Uterus (tissue), 4 donors: ENCODE results near the gene FERD3L. TPM values are rescaled to one million over a fixed set of nuclear protein-coding genes. Genes with fewer than 3 reads are reported as not detected.

Source experiments
- DNase-seq, 2 donors: peaks; one replicate each; pipeline ENCODE4 v3.0.0-alpha.2; 2019 to 2020
- H3K27ac ChIP-seq, 2 donors: fragments of 200-600 bp; sonication (generic); 1 replicate in 1 of 2; 2 replicates in 1 of 2; pipeline ENCODE4 v1.5.1; 2016 to 2018
- H3K27me3 ChIP-seq, 2 donors: fragments of 200-600 bp; sonication (generic); one replicate each; pipeline ENCODE4 v1.5.1; 2018 to 2019; ENCODE audit warnings: control low read depth in 1 of 2
- H3K36me3 ChIP-seq, 2 donors: fragments of 200-600 bp; sonication (generic); one replicate each; pipeline ENCODE4 v1.5.1; 2019; ENCODE audit warnings: control low read depth in 1 of 2
- H3K4me1 ChIP-seq, 2 donors: fragments of 200-600 bp; sonication (generic); one replicate each; pipeline ENCODE4 v1.5.1; 2018 to 2019; ENCODE audit warnings: control low read depth in 1 of 2
- H3K4me3 ChIP-seq, 2 donors: fragments of 200-600 bp; sonication (generic); 1 replicate in 1 of 2; 2 replicates in 1 of 2; pipeline ENCODE4 v1.5.1; 2018 to 2019; ENCODE audit warnings: mild to moderate bottlenecking in 1 of 2
- H3K9me3 ChIP-seq, 2 donors: fragments of 200-600 bp; sonication (generic); one replicate each; pipeline ENCODE4 v1.5.1; 2019; ENCODE audit warnings: control low read depth in 1 of 2
- CTCF ChIP-seq, 4 experiments: fragments of 200-600 bp in 2 of 4; fragments of 450-650 bp in 2 of 4; sonication (generic) in 2 of 4; IDR thresholded peaks; one replicate each; pipeline ENCODE4 v1.5.1; 2016 to 2019; ENCODE audit warnings: antibody characterized with exemption in 4 of 4, mild to moderate bottlenecking in 2 of 4, moderate library complexity in 1 of 4
- POLR2A ChIP-seq, 2 donors: fragments of 450-650 bp; IDR thresholded peaks; one replicate each; pipeline ENCODE4 v1.6.1; 2016; ENCODE audit warnings: antibody characterized with exemption in 2 of 2, mild to moderate bottlenecking in 1 of 2, moderate library complexity in 1 of 2
- intact Hi-C: fragments of 100-400 bp; cut with DNase I; formaldehyde crosslinking; loops from one replicate; pipeline ENCODE4 v1.15.1; 2023; ENCODE audit warnings: low total_unique reads
- total RNA-seq, 4 donors: library from RNA; depleted of rRNA in 3 of 4; stranded (reverse); fragments of >200 nt in 3 of 4; gene quantifications; one replicate each; pipeline versions ENCODE4 v1.1.0 to v1.2.4, GENCODE V29; 2014 to 2023
- donor health status: DM: yes; HTN: yes; CAD: no.

The FERD3L gene
- total RNA-seq, 4 donors from 2014 or later, result not detected

DNA sequence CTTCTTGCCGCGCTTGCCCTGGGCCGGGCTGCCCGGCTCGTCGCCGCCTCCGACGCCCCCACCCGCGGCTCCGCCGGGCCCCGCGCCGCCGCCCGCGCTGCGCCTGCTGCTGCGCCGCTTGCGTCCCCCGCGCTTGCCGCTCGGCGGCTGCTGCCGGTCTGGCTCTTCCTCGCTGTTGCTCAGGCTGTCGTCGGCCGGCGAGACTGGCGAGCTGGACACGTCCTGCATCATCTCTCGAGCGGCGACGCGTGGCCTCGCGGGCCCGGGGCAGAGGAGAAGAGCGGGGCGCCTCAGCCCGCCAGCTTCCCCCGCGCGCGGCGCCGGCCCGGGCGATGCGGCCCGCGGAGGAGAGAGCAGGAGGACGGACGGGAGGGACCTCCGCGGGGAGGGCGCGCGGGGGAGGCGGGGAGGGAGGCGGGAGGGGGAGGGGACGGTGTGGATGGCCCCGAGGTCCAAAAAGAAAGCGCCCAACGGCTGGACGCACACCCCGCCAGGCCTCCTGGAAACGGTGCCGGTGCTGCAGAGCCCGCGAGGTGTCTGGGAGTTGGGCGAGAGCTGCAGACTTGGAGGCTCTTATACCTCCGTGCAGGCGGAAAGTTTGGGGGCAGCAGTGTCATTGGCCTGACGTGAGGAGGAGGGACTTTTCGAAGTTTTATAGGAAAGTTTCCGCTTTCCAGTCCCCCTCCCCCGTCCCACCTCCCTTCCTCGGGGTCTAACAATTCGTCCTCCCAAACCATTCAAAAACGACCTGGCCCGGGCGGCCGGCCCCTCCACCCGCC, 27.9 kb downstream of the FERD3L start, which contains the start of gene TWIST1:
Gene TWIST1 (minus strand): TSS at position 546 of the 779 bp plus-strand sequence. CDS start 315 bp downstream, at position 231.
- intact Hi-C loops, result no loop called here
- Histone ChIP-seq H3K4me1 (no peaks in the 10 kb centered on the region), H3K36me3 (no peaks in the 10 kb centered on the region), H3K27ac (peak within 1 kb of the TSS; percentile 82 to 91), H3K9me3 (no peaks in the 10 kb centered on the region), H3K27me3 (no peaks in the 10 kb centered on the region), H3K4me3 (peak within 1 kb of the TSS; percentile 52 to 68)
- peak; percentile 72 to 76 for DNase-seq
- TF ChIP-seq CTCF (IDR thresholded peaks at IDR 0.05) (no peak), POLR2A (IDR thresholded peaks at IDR 0.05) (peak in 1 of 2 donors; percentile 43)

GRCh38 chr7:19116121-19117090, 28.8 kb downstream of the FERD3L start:
- Histone ChIP-seq H3K36me3 (no peaks in the 10 kb centered on the region), H3K4me1 (no peaks in the 10 kb centered on the region), H3K27me3 (no peaks in the 10 kb centered on the region), H3K9me3 (no peaks in the 10 kb centered on the region), H3K27ac (peak overlapping the region; percentile 82 to 91), H3K4me3 (peak overlapping the region; percentile 52 to 68)
- intact Hi-C loops, result no loop called here
- TF ChIP-seq CTCF (IDR thresholded peaks at IDR 0.05) (no peak), POLR2A (IDR thresholded peaks at IDR 0.05) (no peak)
- peak; percentile 26 to 28 for DNase-seq

DNA sequence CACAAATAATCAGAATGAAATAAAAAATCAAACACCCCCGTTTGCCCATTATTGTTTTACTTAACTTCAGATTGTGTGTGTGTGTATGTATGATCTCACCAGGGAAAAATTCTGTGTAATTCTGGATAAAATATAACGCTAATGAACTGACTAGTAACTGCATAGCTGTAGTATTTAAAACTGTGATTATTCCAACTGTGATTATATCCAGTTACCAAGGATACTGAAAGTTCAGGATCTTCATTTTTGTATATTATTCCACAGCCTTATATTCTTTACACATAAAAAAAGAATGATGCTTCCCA, 30.7 kb downstream of the FERD3L start:
- Histone ChIP-seq H3K9me3 (no peaks in the 10 kb centered on the region), H3K27me3 (no peaks in the 10 kb centered on the region), H3K4me1 (no peaks in the 10 kb centered on the region), H3K27ac (peak overlapping the region; percentile 22 to 73), H3K4me3 (peak overlapping the region in 1 of 2 donors; percentile 52), H3K36me3 (no peaks in the 10 kb centered on the region)
- no peak for DNase-seq
- intact Hi-C loops, result no loop called here
- TF ChIP-seq POLR2A (IDR thresholded peaks at IDR 0.05), result no peak
- no peak for TF ChIP-seq CTCF (IDR thresholded peaks at IDR 0.05)

DNA sequence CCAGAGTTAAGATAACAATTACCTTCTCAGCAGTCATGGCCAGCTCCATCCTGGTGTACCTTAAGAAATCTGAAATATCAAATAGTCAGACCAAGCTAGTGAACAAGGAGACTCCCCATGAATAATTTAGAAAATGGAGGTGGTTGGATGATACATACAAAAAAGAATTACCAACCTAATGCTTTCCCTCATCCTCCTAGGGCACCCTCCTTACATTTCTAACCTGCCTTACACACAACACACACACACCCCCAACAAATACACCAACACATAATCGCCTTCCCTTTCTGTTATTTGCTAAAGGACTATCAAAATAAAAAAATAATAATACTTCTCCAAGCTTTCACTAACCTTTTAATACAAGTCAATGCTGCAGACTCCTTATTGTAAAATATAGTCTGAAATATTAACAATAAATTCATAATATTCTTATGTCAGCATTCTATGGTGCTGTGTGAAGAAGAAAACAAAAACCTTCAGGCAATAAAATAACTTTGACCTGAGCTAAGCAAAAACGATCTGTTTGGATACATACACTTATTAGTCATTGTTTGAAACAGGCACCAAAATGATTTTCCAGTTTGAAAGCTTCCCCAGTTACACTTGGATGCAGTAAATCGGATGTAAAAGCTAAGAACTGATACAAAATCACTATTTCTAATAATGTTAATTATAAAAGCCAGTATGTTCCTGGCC, 31.2 kb downstream of the FERD3L start:
- TF ChIP-seq CTCF (IDR thresholded peaks at IDR 0.05) (no peak), POLR2A (IDR thresholded peaks at IDR 0.05) (no peak)
- H3K27me3 ChIP-seq, result no peaks in the 10 kb centered on the region
- H3K4me3 ChIP-seq, result peak overlapping the region in 1 of 2 donors; percentile 52
- intact Hi-C loops, result no loop called here
- no peaks in the 10 kb centered on the region for H3K36me3 ChIP-seq
- H3K9me3 ChIP-seq, result no peaks in the 10 kb centered on the region
- no peak for DNase-seq
- H3K27ac ChIP-seq, result peak overlapping the region; percentile 22 to 73
- H3K4me1 ChIP-seq, result no peaks in the 10 kb centered on the region
